ENCODE data around the gene CAV2.
"Not testable (repeated sequence)": the region's sequence is repeated elsewhere in the genome, so short reads cannot be mapped to it uniquely, and the experiment has no call there.

CAV2 gene

GRCh38 chr7:116499168-116500077 is at the start of gene CAV2:
CAV2 (plus strand) TSS chr7:116499738; CDS start chr7:116499782, 44 bp downstream.
- DNase-seq (ENCODE audit: low spot score): peak; percentile 86

GRCh38 chr7:116449950-116450349 is 49.6 kb upstream of the CAV2 start:
- DNase-seq (ENCODE audit: low spot score): no peak

DNA sequence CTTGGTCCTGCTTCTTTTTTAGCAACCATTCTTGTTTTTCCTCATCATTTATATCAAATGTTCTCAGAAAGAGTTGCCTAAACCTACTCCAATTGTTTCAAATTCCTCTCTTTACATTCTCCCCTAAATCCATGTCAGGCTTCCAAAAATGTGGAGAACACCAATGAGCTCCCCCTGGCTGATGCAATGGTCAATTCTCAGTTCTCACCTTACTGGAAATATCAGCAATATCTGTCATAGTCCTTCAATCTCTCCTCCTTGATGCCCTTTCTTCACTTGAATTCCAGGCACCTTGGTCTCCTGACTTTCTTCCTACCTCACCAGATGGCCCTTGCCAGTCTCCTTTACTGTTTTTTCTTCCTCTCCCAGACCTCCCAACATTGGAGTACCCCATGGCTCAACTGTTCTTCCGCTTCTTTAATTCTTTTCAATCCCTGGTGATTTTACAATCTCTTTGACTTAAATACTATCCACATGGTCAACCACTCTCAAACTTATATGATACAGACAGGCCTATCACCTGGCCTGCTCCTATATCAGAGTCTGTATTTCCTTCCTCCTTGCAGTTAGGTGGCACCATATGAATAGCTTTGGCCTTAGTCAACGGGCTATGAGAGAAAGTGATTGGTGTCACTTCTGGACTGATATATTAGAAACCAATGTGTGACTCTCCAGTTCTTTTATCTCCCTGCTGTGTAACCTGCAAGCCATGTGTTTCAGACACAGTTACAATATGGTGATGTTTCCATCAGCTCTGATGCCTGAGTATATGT is 47.4 kb upstream of the CAV2 start:
- no peak for DNase-seq (ENCODE audit: low spot score)

GRCh38 chr7:116454377-116454776 is 45.2 kb upstream of the CAV2 start:
- no peak for DNase-seq (ENCODE audit: low spot score)

DNA sequence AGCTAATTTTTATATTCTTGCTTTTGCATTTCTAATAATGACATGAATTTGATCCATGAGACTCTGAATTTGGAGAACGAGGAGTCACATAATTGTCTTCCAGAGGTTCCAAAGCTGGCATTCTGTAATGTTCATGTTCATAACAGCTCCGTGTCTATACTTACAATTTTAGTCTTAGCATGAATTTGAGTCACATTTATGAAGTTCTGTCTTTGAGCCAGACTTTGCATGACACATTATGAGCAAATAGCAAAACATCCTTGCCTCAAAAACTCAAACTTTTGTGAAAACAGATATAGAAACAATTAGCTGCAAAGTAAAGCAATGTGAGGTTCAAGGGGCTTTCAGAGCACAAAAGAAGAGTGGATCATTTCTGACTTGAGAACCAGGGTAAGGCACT is 44.5 kb upstream of the CAV2 start:
- DNase-seq (ENCODE audit: low spot score): peak; percentile 23

- no peak for DNase-seq (ENCODE audit: low spot score)
Measured at GRCh38 chr7:116455499-116455898, 44.0 kb upstream of the CAV2 start.

- DNase-seq (ENCODE audit: low spot score): no peak
Measured at GRCh38 chr7:116461500-116461899, 38.0 kb upstream of the CAV2 start.

DNA sequence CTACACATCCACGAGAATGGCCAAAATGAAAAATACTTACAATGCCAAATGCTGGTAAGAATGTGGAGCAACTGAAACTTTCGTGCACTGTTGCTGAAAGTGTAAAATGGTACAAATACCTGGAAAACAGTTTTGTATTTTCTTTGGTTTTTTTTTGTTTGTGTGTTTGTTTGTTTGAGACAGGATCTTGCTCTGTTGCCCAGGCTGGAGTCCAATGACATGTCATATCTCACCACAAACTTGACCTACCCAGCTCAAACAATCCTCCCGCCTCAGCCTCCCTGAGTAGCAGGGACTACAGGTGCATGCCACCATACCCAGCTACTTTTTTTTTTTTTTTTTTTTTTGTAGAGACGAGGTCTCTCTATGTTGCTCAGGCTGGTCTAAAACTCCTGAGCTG is 35.6 kb upstream of the CAV2 start:
- no peak for DNase-seq (ENCODE audit: low spot score)

GRCh38 chr7:116464375-116464774 is 35.2 kb upstream of the CAV2 start:
- no peak for DNase-seq (ENCODE audit: low spot score)

GRCh38 chr7:116465125-116465524 is 34.4 kb upstream of the CAV2 start:
- DNase-seq (ENCODE audit: low spot score): no peak

- DNase-seq (ENCODE audit: low spot score): no peak
Measured at GRCh38 chr7:116468534-116468933, 31.0 kb upstream of the CAV2 start.

- DNase-seq (ENCODE audit: low spot score): no peak
Measured at GRCh38 chr7:116477625-116478024, 21.9 kb upstream of the CAV2 start.

DNA sequence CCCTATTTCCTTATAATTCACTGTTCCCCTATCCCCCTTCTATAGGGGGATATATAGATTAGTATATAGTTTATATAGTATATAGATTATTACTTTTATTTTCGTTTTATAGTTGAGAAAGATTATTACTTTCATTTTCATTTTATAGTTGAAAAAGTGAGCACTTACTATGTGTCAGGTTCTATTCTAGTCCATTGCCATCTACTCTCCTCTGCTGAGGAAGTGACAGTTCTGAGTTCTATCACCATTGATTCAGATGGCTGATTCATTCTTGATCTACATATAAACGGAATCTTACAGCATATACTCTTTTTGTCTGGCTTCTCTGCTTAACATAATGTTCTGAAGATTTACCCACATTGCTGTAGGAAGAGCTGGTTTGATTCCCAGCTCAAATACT is 20.7 kb upstream of the CAV2 start:
- DNase-seq (ENCODE audit: low spot score): no peak

DNA sequence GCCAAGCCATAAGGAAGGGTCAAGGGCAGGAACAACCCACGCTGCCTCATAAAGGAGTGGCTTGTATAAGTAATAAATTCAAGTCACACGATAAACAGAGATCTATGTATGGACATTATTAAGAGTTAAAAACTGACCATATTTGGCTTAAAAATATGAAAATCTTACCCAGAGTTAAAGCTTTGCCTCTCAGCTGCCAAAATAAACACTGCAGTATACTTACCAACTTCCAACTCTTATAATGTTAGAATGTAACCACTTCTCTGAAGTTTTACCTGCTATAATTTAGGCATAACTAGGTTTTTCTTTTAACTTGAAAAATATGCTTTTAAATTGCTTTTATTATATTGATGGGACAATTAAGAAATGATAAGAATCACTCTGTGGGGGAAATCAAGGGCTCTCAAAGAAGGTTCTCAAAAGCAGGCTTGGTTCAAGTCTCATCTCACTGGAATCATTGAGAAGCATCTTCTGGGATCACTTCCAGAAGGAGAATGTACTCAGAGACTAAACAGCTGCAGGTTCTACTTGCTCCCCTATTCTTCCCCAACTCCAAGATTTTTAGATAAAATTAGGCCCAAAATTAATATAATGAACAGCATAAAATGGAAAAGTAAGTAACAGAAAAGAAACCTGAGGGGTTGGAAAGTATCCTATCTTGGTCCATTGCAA is 16.1 kb upstream of the CAV2 start:
- DNase-seq (ENCODE audit: low spot score): no peak

DNA sequence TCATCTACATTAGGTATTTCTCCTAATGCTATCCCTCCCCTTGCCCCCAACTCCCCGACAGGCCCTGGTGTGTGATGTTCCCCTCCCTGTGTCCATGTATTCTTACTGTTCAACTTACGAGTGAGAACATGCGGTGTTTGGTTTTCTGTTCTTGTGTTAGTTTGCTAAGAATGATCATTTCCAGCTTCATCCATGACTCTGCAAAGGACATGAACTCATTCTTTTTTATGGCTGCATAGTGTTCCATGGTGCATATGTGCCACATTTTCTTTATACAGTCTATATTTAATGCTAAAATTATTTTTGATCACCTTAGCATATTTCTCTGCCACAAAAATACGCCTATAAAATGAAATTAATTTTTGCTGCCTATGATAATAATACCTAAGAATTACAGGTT is 15.1 kb upstream of the CAV2 start:
- DNase-seq (ENCODE audit: low spot score): not testable (repeated sequence)

DNA sequence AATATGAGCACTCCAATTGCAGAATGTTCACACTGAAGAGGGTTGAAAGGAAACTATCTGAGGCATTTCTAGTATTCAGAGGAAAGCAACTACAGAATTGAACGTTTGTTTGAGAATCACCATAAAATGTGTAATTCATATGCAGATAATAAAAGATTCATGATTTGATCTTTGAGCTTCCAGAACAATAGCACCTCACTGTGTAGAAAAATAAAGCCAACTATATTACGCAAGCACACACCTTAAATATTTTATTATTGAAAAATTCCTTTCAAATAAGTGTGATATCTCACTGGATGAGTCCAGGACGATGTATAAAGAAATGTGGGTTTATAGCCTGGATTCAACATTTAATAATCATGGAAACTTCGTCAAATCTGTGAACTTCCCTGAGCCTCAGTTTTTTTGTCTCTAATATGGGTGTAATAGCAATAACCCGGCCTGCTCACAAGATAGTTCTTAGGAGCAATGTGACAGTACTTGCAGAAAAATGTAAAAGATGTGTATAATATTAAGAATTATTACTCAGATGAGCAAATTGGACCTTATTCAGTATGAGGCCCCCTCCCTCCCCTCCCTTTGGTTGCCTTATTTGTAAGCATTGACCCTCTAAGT is 11.5 kb upstream of the CAV2 start:
- DNase-seq (ENCODE audit: low spot score): no peak

DNA sequence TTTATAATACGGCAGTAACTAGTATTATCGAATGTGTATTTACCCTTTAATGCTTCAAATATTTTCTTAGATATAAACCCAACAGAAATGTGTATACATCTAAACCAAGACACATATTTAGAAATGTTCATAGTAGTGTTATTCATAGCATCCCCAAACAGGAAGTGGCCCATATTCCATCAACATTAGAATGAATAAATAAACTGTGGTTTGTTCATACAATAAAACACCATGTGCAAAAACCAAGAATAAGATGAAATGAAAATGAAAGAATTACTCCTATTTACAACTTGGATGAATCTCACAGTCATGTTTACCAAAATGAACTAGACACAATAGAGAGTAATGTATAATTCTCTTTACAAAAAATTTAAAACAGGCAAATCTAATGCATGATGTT is 9.2 kb upstream of the CAV2 start:
- DNase-seq (ENCODE audit: low spot score): no peak

DNA sequence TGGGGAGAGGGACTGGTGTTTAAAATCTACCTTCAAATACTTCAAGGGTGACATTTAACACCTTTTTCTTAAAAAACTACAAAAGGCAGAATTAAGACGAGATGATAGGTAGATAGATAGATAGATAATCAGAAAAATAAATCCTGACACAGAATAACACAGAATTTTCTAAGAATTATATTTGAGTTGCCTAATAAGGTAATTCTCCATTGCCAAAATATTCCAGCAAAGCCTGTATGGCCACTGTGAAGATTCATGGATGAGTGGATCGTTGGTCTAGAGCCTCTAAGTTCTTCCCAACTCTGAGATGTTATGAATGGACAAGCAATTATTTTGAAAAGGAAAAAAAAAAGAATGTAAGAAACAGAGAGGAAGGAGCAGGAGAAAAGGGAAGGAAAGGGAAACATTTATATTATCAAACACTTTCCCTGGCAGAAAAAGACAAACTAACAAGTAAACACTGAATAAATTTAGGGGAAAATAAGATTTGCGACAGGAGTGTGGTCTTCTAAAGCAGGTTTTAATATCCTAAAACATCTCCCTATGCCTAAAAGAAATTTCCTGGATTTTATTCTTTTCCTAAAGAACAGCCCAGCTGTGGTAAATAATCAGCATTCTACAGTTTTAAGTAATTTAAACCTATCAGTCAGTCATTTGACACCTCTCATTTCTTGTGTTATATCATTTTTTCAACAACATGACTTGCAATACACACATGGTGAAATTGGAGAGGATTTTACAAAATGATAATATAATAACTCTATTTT is 7.5 kb upstream of the CAV2 start:
- no peak for DNase-seq (ENCODE audit: low spot score)

- DNase-seq (ENCODE audit: low spot score): no peak
Measured at GRCh38 chr7:116492654-116493109, 6.9 kb upstream of the CAV2 start.

- no peak for DNase-seq (ENCODE audit: low spot score)
Measured at GRCh38 chr7:116493449-116493848, 6.1 kb upstream of the CAV2 start.

DNA sequence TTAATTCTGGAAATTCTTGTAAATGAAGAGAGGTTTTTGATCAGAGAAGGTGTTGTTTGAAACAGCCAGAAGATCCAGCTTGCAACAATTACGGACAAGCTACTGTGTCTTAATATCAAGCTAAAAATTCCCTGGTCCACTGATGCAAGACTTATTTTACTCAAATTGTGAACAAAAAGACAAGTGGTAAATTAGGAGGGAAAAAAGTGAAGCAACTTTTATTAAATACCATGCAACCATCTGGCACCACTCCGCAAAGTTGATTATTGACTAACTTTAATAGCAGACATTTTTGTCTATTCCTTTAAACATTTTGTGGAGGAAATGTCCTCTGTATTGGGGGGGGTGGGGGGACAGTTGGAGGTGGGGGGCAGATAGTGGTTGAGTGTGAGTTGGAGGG is 5.1 kb upstream of the CAV2 start:
- no peak for DNase-seq (ENCODE audit: low spot score)
